ENCODE data around the gene DBR1. TPM values are rescaled to one million over a fixed set of nuclear protein-coding genes. Genes with fewer than 3 reads are reported as not detected.
A peak's percentile ranks its signal among the peaks of the same experiment; 100 is the strongest.

Gene DBR1
- total RNA-seq, 1 donor from 2014 or later, result 10.8 TPM

DNA sequence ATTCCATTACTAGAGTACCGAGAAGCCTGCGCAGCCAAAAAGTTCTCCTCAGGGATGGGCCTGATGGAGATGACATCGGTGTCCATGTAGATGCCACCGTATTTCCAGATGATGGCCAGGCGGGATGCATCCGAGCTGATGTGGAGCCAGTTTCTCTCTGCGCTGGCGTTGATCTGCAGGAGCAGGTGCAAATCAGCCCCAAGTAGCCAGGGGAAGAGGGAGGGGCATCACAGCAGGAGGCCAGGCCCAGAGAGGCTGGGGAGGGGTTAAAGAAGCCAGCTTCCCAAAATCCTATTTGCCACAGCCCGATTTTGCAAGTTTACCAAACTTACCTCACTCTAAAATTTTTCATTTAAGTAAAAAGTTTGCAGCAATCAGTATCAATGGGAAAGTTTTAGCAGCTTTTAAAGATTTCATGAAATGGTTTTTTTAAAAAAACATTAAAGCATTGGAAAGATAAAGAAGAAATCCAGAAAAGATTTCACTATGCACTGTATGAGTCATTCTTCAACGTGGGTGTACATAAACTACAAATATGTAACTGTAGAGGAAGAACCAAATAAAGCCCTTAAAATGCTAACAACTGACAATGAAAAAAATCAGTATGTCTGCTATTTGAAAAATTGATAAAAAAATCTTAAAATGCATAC, 49.9 kb downstream of the DBR1 start:
- peak; percentile 68 for DNase-seq (ENCODE audit: low spot score)

DNA sequence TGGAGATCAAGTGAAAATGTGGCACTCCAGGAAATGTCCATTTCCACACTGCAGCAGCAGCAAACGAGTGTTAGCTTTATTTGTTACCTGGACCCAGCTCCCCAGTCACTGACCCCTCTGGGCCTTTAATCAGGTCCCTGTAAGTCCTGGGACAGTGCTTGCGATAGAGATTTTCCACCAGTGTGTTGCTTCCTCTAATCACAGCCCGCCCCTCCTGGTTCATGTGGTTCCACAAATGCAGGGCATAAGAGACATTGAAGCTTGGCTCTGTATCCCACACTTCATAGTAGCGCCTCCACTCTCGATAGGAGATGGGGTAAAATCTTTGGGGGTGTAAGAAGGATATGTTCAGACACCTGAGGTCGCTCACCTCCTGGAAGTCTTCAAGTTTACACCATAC, 50.5 kb downstream of the DBR1 start:
- no peak for DNase-seq (ENCODE audit: low spot score)

DNA sequence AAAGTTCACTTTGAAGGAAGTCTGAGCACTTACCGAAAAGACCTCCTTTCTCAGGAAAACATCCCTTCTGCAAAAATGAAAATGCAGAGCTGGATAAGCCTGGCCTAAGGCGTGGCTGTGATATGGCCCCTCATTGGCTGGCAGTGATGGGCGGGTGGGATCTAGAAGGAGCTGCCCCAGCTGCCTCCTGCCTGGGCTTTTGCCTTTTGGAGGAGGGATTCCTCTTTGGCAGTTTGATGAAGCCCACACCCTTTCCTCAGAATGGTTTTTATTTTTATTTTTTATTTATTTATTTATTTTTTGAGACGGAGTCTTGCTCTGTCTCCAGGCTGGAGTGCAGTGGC, 55.3 kb downstream of the DBR1 start:
- DNase-seq (ENCODE audit: low spot score), result no peak

DNA sequence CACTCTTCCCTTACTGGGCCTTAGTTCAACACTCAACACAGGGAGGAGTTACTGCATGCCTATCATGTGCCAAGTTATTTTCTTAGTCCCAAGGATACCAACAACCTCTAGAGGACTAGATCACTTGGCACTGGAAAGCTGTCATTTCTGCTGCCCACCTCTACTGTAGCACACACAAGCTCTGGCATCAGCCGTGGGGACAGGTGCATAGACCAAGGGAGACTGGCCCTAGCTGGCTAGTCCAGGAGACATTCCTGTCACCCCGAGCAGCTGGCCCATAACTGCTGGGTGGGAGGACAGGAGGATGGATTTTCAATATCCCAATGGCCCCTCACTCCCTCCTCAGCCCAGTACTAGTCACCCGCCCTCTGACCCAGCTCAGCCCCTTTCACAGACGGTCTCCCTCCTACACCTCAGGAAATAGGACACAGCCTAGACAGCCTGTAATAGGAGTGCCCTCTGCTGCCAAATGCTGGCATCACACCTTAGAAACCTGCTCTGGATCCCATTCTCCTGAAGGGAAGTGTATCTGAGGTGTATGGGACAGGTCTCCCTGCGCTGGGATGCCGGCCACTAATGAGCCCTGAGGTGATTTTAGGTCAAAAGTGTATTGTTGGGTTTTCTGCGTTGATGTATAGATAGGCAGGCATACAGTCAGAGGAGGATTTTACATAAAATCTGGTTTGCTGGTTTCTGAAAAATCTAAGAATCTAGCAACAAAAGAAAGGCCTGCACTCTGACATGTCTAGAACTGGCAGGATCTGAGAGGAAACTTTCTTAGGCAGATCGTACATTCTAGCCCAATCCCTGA, 55.9 kb downstream of the DBR1 start:
- DNase-seq (ENCODE audit: low spot score), result peak; percentile 76

DNA sequence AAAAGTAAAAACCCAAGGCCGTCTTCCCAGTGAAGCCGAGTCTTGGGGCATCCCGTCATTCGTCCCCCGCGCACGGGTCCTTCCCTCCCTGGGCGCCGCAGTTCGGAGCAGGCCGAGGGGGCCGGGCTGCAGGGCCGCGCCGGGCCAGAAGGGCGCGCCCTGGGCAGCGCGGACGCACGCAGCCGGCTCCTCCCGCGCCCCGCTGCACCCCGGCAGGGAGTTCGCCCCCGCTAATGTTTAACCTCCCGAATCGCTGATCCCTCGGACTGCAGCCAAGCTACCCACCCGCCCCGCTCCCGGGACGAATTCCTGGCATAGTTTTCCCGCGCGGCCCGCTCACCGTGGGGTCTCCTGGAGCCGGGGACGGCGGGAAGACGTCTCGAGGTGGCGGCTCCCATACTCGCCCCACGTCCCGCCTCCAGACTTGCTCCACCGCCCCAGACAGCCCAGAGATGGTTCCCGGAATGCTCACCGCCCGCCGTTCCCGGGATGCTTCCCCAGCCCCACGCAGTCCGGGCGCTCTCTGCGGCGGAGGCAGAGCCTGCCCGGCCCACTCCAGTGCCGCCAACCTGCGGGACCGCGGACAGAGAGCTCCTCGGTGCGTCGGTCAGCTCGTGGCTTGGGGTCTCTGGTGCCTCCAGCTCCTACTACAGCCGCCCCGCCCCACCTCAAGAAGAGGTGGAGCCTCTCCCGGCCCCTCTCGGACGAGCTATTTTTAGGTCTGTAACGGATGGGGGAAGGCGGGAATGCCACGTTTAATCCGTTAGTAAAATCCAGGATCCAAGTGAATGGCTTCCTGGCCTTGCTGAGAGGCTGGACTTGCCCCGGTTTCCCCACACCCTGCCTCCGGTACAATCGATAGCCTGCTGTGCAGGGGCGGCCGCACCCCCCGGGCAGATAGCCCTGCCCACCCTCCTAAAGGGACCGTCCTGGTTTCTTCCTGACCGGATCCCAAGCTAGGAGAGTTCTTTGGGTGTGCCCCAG, 59.4 kb downstream of the DBR1 start, which contains the start of gene DZIP1L:
DZIP1L (minus strand) TSS at position 621 of the 984 bp plus-strand sequence. CDS start 11,637 bp downstream, outside the sequence.
- DNase-seq (ENCODE audit: low spot score), result peak; percentile 82

DNA sequence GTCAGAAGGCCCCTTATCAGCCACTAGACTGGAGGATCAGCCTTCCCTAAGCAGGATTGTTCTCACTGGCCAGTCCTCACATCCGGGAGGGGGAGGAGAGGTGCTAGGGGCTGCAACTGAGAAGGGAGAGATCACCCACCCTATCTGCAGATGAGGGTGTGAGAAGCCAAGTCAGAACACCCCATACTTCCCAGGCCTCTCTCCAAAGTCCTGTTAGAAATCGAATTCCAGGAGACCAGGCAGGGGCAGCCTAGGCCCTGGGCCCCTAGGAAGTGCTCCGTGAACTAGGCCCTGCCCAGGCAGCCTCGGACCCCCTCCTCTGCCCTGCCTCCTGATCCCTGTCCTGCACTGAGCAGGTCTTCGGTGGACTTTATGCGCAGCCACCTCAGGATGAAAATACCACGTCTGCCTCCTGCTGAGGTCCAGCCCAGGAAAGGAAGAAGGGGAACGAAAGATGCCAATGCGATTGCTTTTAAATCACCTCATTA, 60.2 kb downstream of the DBR1 start:
- DNase-seq (ENCODE audit: low spot score), result peak; percentile 52

DNA sequence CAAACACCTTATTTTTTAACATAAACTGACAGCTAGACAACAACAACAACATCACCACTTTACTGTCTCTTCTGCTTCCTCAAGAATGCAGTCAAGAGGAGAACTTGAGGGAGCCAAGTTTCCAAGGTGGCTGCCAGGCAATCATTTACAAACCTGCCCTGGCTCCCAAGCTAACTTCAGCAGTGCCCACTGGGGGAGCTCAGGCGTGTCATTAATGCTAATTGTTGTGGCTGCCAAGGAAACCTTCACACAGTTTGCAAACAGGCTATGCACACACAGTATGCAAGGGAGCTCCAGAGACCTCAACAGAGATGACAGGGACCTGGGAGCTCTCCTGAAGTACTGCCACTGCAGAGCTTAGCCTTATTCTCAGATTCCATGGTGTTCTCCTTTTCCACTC, 61.4 kb downstream of the DBR1 start:
- DNase-seq (ENCODE audit: low spot score), result no peak

DNA sequence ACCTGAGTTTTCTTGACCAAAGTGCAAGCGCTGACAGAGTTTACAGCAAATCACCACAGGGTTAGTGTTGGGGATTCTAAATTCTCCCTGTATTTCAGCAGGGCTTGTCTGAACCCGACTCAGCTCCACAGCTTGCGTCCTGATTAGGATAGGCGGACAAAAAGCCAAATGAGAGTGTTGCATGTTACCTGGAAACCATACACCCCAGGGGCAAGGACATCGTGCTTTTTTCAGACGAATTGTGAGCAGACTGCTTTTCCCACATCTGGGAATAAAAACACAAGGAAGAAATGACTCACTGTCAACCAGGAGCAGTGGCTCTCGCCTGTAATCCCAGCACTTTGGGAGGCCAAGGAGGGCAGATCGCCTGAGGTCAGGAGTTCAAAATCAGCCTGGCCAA, 62.4 kb downstream of the DBR1 start:
- no peak for DNase-seq (ENCODE audit: low spot score)

Other genes with a start within 250 kb of the DBR1 start
- gene CLDN18, start 164.8 kb downstream of the DBR1 start, total RNA-seq (ENCODE audit: insufficient read depth, low replicate concordance), result 0.96 TPM
- gene DZIP1L, start 59.3 kb downstream of the DBR1 start, total RNA-seq (ENCODE audit: insufficient read depth, low replicate concordance), result 15.9 TPM
- gene A4GNT, start 42.5 kb downstream of the DBR1 start, total RNA-seq (ENCODE audit: insufficient read depth, low replicate concordance), result 0.96 TPM
- 81.1 TPM for gene ARMC8, start 12.4 kb upstream of the DBR1 start, total RNA-seq (ENCODE audit: insufficient read depth, low replicate concordance)
- 0.48 TPM for gene NME9, start 154.9 kb upstream of the DBR1 start, total RNA-seq (ENCODE audit: insufficient read depth, low replicate concordance)
- 22.6 TPM for gene MRAS, start 173.7 kb upstream of the DBR1 start, total RNA-seq (ENCODE audit: insufficient read depth, low replicate concordance)